Measurements from ENCODE around the gene PARVA.

PARVA gene

DNA sequence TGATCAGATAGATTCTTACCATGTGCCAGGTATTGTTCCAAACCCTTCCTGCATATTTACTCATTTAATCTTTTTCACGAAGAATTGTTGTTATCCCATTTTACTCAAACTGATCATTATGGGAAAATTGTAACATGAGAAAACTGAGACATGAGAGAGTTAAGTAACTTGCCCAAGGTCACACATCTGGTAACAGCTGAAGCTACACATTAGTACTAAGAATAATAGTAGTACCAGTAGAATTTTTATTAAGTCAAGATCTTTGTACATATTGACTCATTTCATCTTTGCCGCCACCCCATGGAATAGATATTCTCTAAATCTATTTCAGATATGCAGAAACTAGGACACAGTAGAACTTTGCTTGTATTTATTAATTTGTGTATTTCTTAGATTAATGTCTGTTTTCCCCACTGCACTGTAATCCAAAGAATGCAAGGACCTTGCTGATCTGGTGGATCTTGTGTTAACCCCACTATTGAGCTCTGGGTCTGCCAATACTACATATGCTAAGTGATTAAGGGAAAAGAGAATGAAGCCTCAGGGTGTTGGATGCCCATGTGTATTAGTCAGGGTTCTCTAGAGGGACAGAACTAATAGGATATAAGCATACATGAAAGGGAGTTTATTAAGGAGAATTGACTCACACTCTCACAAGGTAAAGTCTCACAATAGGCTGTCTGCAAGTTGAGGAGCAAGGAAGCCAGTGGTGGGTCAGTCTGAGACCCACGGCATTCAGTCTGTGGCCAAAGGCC lies 72.8 kb downstream of the PARVA start:
- Mint-ChIP-seq H3K36me3 (no peaks in the 10 kb centered on the region), H3K4me1 (no peaks in the 10 kb centered on the region), H3K9me3 (no peaks in the 10 kb centered on the region), H3K27ac (no peak overlapping the region), H3K27me3 (no peaks in the 10 kb centered on the region), H3K4me3 (no peak overlapping the region)

DNA sequence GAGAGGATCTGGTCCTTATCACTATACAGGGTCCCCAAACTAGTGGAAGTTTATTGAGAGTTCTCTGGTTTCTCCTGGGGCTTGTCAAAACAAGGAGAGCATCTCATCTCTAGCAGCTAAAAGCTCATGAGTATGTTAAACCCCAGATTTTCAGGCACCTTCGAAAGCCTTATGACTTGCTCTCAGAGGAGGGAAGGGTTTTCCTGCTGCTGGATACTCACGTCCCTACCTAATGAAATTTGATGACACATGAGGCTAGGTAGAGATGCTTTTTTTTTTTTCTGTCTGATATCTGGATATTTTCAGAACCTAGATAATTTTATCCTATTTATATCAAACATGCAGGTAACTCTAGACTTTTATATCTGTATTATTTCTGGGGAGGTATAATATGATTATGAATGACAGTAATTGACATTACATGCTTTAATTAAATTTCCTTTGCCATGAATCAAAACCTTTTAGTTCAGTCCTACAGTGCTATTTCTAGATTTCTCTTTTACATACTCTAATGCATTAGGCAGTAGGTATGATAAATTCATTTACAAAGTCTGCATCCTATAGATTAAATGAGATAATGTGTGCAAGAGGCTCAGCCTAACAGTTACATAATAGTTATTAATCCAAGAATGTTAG lies 73.9 kb downstream of the PARVA start:
- H3K4me1 Mint-ChIP-seq, result no peaks in the 10 kb centered on the region
- H3K27me3 Mint-ChIP-seq, result no peaks in the 10 kb centered on the region
- no peak overlapping the region for H3K27ac Mint-ChIP-seq
- H3K9me3 Mint-ChIP-seq, result no peaks in the 10 kb centered on the region
- no peaks in the 10 kb centered on the region for H3K36me3 Mint-ChIP-seq
- no peak overlapping the region for H3K4me3 Mint-ChIP-seq

DNA sequence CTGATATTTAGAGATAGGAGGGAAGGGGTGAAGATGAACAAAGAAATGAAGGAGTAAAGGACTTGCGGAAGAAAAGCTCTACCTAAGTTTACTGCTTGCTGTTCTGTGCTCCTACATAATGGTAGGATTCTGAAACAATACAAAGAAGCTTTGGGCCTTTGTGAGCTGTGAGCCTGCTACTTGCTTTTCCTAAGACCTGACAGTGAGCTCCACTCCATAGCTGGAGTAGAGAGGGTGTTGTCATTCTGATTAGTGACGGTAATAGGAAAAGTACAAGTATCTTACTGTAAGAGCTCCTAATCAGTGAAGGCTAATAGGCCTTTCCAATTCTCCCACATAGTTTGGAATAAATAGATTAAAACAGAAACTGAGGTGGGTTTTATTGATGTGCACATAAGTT lies 75.9 kb downstream of the PARVA start:
- no peak overlapping the region for H3K27ac Mint-ChIP-seq
- no peaks in the 10 kb centered on the region for H3K27me3 Mint-ChIP-seq
- H3K9me3 Mint-ChIP-seq, result no peaks in the 10 kb centered on the region
- no peak overlapping the region for H3K4me3 Mint-ChIP-seq
- H3K4me1 Mint-ChIP-seq, result no peaks in the 10 kb centered on the region
- no peaks in the 10 kb centered on the region for H3K36me3 Mint-ChIP-seq

DNA sequence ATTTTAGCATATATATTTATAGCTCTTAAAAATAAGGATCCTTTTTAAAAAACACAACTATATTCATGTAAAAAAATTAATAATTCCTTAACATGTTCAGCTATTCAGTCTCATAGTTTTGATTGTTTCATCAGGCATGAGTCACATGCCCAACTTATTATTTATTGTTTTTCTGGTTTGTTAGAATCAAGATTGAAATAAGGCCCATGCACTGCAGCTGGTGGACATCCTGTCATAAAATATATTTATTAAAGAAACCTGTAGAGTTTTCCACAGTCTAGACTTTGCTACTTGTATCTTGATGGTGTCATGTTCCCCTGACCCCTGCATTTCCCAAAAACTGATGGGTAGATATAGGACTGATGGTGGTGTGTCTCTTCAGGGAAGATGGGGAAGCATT lies 77.4 kb downstream of the PARVA start:
- Mint-ChIP-seq H3K27ac (no peak overlapping the region), H3K27me3 (no peaks in the 10 kb centered on the region), H3K36me3 (no peaks in the 10 kb centered on the region)

DNA sequence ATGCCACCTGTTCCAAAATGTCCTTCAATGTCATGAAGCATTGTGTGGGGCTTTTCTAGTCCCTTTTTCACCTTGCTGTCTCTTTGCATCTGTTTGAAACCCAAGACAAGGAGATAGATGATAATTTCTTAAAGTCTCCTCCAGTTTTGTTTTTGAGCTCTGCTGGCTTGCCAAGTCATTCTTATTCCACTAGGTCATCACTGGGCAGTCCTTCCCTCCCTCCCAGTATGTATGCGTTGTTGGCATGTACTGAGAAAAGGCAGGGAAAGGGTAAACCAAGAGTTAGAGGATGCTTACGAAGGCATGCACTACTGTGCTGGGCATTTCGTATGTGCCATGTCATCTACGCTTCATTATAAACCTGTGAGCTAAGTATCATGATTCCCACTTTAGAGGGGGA lies 78.6 kb downstream of the PARVA start:
- H3K9me3 Mint-ChIP-seq, result no peaks in the 10 kb centered on the region
- H3K4me1 Mint-ChIP-seq, result no peaks in the 10 kb centered on the region
- no peak overlapping the region for H3K27ac Mint-ChIP-seq

More for the DNA sequence above, 77.4 kb downstream of the PARVA start:
- Mint-ChIP-seq H3K4me3 (no peak overlapping the region), H3K4me1 (no peaks in the 10 kb centered on the region), H3K9me3 (no peaks in the 10 kb centered on the region)

DNA sequence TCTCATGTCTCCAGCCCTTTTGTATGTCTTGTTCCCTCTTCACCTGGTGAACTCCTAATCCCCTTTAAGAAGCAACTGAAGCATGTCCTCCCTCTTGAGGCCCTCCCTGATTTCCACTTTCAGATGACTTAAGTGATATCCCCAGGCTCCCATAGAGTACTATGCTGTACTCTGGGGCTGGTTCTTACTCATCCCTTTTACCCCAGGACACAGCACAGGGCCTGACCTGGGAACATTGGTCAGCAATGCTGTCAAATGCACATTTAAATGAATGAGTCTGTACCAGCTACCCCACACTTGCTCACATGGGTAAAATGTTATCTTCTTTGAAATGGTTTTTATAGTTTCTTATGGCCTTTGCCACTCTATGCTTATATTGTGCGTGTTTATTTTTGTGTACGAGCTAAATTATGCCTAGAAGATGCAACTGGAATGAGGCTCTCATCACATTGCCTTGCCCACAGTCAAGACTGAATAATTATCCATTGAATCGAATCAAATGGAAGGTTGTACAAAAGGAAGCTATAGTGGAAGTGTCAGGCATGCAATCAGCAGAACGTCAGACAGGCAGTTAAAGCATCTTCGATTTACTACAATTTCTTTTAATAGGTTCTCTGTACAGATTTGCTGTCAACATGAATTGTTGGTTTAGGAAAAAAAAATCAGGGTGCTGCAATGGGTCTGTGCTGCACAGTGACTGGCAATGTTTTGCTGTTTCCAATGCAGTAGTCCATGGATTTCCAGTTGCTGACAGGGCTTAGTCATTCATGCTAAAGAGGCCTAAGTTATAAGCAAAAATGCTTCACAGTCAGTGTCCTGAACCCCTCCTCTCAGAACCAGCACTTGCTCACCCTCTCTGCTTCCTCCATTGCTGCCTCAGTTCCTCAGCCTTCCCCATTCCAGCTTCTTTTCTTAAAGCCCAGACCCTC lies 79.5 kb downstream of the PARVA start:
- H3K27me3 Mint-ChIP-seq, result no peaks in the 10 kb centered on the region
- no peaks in the 10 kb centered on the region for H3K9me3 Mint-ChIP-seq
- H3K4me3 Mint-ChIP-seq, result no peak overlapping the region
- no peak overlapping the region for H3K27ac Mint-ChIP-seq
- H3K4me1 Mint-ChIP-seq, result no peaks in the 10 kb centered on the region
- no peaks in the 10 kb centered on the region for H3K36me3 Mint-ChIP-seq

More for the DNA sequence above, 78.6 kb downstream of the PARVA start:
- Mint-ChIP-seq H3K36me3 (no peaks in the 10 kb centered on the region), H3K4me3 (no peak overlapping the region), H3K27me3 (no peaks in the 10 kb centered on the region)

DNA sequence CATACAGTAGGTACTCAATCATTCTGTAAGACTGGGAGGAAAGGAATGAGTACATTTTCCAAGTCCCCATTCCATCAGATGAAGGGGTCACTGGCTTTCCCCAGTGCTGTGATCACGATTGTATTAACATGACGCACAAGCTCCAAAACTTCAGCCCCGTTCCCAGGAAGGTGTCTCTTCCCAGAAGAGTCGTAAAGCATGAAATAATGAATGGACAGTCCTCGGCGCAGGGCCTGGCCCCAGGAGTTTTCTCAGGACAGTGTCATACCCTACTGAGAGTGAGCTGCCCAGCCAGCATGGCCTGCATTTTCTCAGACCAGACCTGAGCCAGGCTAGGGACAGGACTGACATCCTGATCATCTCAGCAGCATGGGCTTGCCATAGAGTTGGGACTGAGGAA lies 80.7 kb downstream of the PARVA start:
- peaks cover 2% of the 10 kb centered on the region for H3K27me3 Mint-ChIP-seq
- H3K27ac Mint-ChIP-seq, result no peak overlapping the region
- no peaks in the 10 kb centered on the region for H3K9me3 Mint-ChIP-seq
- H3K4me3 Mint-ChIP-seq, result no peak overlapping the region
- H3K36me3 Mint-ChIP-seq, result no peaks in the 10 kb centered on the region
- no peaks in the 10 kb centered on the region for H3K4me1 Mint-ChIP-seq

DNA sequence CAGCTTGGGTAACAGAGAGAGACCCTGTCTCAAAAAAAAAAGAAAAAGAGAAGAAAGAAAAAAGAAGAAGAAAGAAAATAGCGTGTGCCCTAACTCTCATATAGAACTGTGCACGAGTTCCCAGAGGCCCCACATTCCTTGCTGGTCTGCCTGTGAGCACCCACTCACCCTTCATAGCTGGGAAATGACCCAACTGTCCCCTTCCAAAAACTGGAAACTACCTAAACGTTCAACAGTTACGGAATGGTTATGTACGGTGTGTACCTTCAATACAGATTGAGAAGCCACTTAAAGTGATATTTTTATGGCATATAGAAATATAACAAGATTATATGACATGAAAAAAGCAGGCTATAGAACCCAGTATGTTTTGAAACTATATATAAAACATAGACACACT lies 82.0 kb downstream of the PARVA start:
- H3K36me3 Mint-ChIP-seq, result no peaks in the 10 kb centered on the region
- no peak overlapping the region for H3K27ac Mint-ChIP-seq
- no peaks in the 10 kb centered on the region for H3K9me3 Mint-ChIP-seq
- no peak overlapping the region for H3K4me3 Mint-ChIP-seq
- peaks cover 2% of the 10 kb centered on the region for H3K27me3 Mint-ChIP-seq
- no peaks in the 10 kb centered on the region for H3K4me1 Mint-ChIP-seq

DNA sequence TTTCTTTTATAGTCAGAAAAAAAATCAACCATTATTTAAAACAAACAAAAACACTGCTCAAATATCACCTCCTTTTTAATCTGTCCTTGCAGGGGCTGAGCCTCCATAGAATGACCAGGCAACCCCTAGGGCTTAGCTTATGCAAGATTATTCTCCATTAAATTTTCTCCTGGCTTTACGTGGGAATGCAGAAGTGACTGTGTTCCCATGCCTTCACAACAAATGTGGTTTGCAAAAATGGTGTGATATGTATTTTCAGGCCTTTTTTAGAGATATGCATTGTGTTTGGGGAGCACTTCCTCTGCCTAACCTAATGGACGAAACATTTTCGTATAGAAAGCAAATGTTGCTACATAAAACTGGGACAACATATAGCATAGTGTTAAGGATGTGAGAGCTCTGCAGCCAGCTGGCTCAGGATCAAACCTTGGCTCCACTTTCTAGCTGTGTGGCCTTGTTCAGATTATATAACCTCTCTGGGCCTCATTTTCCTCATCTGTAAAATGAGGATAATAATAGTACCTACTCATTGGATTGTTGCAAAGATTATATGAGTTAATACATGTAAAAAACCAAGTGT lies 82.6 kb downstream of the PARVA start:
- Mint-ChIP-seq H3K4me3 (no peak overlapping the region), H3K27ac (no peak overlapping the region), H3K27me3 (peaks cover 2% of the 10 kb centered on the region), H3K4me1 (no peaks in the 10 kb centered on the region), H3K36me3 (no peaks in the 10 kb centered on the region), H3K9me3 (no peaks in the 10 kb centered on the region)

DNA sequence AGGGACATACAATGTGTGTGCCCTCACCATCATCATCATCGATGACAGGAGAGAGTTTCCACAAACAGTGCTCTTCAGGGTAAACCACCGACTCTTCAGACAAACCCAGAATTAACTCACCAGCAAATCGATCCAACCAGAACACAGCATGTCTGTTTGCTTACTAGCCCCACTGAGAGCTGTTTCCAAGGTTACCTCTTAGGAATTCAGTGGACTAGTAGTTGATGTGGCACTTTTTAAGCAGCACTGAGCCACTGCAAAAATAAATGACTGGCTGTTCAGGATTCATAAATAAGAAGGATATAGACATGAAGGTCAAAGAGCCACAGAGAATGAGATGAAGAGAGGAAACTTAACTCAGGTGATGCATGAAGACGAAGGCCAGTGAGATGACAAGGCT lies 83.1 kb downstream of the PARVA start:
- no peaks in the 10 kb centered on the region for H3K4me1 Mint-ChIP-seq
- no peaks in the 10 kb centered on the region for H3K36me3 Mint-ChIP-seq
- H3K27ac Mint-ChIP-seq, result no peak overlapping the region
- no peaks in the 10 kb centered on the region for H3K9me3 Mint-ChIP-seq
- peaks cover 2% of the 10 kb centered on the region for H3K27me3 Mint-ChIP-seq
- no peak overlapping the region for H3K4me3 Mint-ChIP-seq

DNA sequence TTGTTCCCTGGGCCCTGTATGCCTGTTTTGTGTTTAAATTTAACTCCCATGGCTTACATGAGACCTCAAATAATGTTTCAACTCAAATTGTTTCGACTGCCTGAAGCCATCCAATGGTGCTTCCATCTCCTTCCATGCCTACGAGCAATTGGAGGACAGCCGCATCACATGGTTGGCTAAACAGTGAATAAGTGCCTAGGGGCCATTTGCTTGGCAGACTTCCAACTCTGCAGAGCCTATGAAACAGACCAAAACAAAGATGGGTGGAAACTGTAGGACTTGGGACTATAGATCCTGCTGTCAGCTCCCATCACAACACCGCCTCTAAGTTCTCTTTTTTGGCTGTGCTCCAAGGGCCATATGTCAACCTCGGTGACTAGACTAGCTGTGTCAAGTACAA lies 84.1 kb downstream of the PARVA start:
- no peaks in the 10 kb centered on the region for H3K9me3 Mint-ChIP-seq
- H3K27ac Mint-ChIP-seq, result no peak overlapping the region
- no peaks in the 10 kb centered on the region for H3K36me3 Mint-ChIP-seq
- H3K27me3 Mint-ChIP-seq, result peaks cover 2% of the 10 kb centered on the region
- no peak overlapping the region for H3K4me3 Mint-ChIP-seq
- no peaks in the 10 kb centered on the region for H3K4me1 Mint-ChIP-seq

DNA sequence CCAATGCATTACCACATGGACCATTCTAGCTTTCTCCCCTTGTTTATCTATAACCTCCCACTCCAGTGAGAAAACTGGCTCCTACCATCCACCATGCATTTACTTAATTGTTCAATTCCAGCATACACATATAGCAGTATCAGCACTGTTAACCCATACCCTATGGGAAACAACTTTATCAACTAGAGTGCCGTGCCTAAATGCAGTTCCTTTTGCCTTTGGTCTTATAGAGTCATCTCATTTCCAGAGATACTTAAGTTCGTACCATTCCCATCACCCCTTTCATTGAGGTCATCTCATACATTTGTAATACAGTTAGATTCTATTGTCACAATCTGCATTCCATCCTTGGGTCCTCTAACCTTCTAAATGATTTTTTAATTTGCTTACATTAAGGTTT lies 86.9 kb downstream of the PARVA start:
- Mint-ChIP-seq H3K4me3 (no peak overlapping the region), H3K36me3 (no peaks in the 10 kb centered on the region), H3K9me3 (no peaks in the 10 kb centered on the region), H3K4me1 (no peaks in the 10 kb centered on the region), H3K27me3 (peaks cover 2% of the 10 kb centered on the region), H3K27ac (no peak overlapping the region)

DNA sequence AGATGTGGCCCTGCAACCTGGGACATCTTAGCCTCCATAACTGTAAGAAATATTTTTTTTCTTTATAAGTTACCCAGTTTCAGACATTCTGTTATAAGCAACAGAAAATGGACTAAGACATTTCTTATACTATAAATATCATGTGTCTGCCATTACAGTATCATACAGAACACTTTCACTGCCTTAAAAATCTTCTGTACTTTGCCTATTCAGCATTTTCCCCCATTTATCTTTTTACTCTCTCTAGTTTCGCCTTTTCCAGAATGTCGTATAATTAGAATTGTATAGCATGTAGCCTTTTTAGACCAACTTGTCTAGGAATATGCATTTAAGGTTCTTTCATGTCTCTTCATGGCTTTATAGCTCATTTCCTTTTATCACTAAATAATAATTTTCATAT lies 88.0 kb downstream of the PARVA start:
- H3K9me3 Mint-ChIP-seq, result no peaks in the 10 kb centered on the region
- no peak overlapping the region for H3K27ac Mint-ChIP-seq
- H3K4me1 Mint-ChIP-seq, result no peaks in the 10 kb centered on the region
- H3K4me3 Mint-ChIP-seq, result no peak overlapping the region
- H3K36me3 Mint-ChIP-seq, result no peaks in the 10 kb centered on the region
- H3K27me3 Mint-ChIP-seq, result peaks cover 2% of the 10 kb centered on the region

DNA sequence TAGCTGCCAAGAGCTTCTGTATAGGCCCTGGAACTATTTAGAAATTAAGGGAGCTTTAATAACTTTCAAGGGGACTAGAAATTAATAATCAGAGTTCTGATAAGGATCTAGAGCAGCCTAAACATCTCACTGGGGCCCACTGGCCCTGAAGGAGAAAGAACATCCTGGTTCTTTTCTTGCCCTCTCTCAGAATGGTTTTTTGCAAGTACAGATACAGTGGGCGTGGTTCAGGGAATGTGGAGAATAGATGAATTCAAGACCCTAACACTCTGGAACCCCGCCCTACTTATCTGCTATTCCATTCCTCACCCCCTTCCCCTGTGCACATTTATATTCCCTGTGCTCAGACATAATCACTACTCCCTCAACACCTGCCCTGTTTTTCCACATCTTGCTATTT lies 90.2 kb downstream of the PARVA start:
- H3K27me3 Mint-ChIP-seq, result no peaks in the 10 kb centered on the region
- H3K4me1 Mint-ChIP-seq, result no peaks in the 10 kb centered on the region
- no peak overlapping the region for H3K4me3 Mint-ChIP-seq
- H3K27ac Mint-ChIP-seq, result no peak overlapping the region
- H3K9me3 Mint-ChIP-seq, result no peaks in the 10 kb centered on the region
- no peaks in the 10 kb centered on the region for H3K36me3 Mint-ChIP-seq

DNA sequence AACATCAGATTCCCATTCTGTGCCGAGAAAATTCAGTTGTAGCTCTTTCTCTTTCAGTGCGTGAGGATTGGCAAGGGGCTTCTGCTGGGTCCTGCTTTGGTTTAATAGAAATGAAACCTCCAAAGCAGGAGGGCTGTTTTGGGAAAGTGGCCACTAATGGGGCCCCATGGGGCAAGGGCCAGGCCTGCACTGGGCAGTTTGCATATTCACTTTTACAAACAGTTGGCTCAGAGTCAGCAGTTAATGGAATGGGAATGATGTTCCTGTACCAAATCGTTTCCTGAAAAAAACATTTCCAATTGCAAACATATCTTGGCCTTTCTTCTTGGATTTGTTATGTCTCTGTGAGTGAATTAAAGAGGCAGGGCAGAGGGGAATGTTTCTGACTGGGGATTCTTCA lies 92.1 kb downstream of the PARVA start:
- H3K27me3 Mint-ChIP-seq, result no peaks in the 10 kb centered on the region
- H3K9me3 Mint-ChIP-seq, result no peaks in the 10 kb centered on the region
- no peak overlapping the region for H3K27ac Mint-ChIP-seq
- H3K36me3 Mint-ChIP-seq, result no peaks in the 10 kb centered on the region
- H3K4me1 Mint-ChIP-seq, result no peaks in the 10 kb centered on the region
- no peak overlapping the region for H3K4me3 Mint-ChIP-seq

DNA sequence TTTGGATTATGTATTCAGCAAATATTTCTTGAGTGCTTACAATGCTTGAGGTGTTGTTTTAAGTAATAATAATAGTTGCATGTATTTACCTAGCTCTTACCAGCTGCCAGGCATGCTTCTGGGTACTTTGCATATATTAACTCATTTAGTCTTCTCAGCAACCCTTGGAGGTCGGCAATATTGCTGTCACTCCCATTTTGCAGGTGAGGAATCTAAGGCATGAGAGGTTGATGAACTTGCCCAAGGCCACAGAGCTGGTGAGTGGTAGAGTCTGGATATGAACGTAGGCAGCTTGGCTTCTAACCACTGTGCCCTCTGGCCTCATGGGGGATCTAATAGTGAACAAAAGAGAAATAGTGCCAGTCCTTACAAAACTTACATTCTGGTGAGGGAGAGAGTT lies 92.9 kb downstream of the PARVA start:
- no peaks in the 10 kb centered on the region for H3K9me3 Mint-ChIP-seq
- no peaks in the 10 kb centered on the region for H3K27me3 Mint-ChIP-seq
- H3K4me1 Mint-ChIP-seq, result no peaks in the 10 kb centered on the region
- H3K36me3 Mint-ChIP-seq, result no peaks in the 10 kb centered on the region
- no peak overlapping the region for H3K27ac Mint-ChIP-seq
- no peak overlapping the region for H3K4me3 Mint-ChIP-seq

All from activated naive CD4-positive, alpha-beta T cell treated with anti-CD3 and anti-CD28 coated beads, Interleukin-2, amount 50 U/mL, for 24 hours (primary cell).